Neural progenitor cell (in vitro differentiated cells): ENCODE measurements around the gene E2F3. TPM values are rescaled to one million over a fixed set of nuclear protein-coding genes. Genes with fewer than 3 reads are reported as not detected.

Experiments used
- DNase-seq: peaks from one replicate; pipeline ENCODE4 v3.0.0-alpha.2; 2016; ENCODE audit warnings: low spot score
- H2AFZ ChIP-seq: fragments of 200-600 bp; sonication (generic); replicated peaks from 2 replicates; pipeline ENCODE4 v1.6.1; 2016; ENCODE audit warnings: antibody characterized with exemption
- H3F3A ChIP-seq: fragments of 200-600 bp; sonication (generic); 2 replicates; pipeline ENCODE4 v1.6.1; 2016; ENCODE audit warnings: antibody characterized with exemption, low read depth
- H3K27ac ChIP-seq: fragments of 200-600 bp; sonication (generic); 2 replicates; pipeline ENCODE4 v1.5.1; 2016; ENCODE audit warnings: mild to moderate bottlenecking
- H3K27me3 ChIP-seq: fragments of 200-600 bp; sonication (generic); 2 replicates; pipeline ENCODE4 v1.6.1; 2016; ENCODE audit warnings: mild to moderate bottlenecking, moderate library complexity
- H3K36me3 ChIP-seq: fragments of 200-600 bp; sonication (generic); 2 replicates; pipeline ENCODE4 v1.5.1; 2016
- H3K4me1 ChIP-seq: fragments of 200-600 bp; sonication (generic); 2 replicates; pipeline ENCODE4 v1.6.1; 2016; ENCODE audit warnings: mixed run types
- H3K4me2 ChIP-seq: fragments of 200-600 bp; sonication (generic); 2 replicates; pipeline ENCODE4 v1.6.1; 2016
- H3K4me3 ChIP-seq: fragments of 200-600 bp; sonication (generic); 2 replicates; pipeline ENCODE4 v1.5.1; 2016
- H3K79me2 ChIP-seq: fragments of 200-600 bp; sonication (generic); 2 replicates; pipeline ENCODE4 v1.6.1; 2016; ENCODE audit warnings: low read depth
- H3K9ac ChIP-seq: fragments of 200-600 bp; sonication (generic); 2 replicates; pipeline ENCODE4 v1.6.1; 2016
- H3K9me3 ChIP-seq: fragments of 200-600 bp; sonication (generic); 2 replicates; pipeline ENCODE4 v1.5.1; 2016; ENCODE audit warnings: low read depth
- H4K20me1 ChIP-seq: fragments of 200-600 bp; sonication (generic); 2 replicates; pipeline ENCODE4 v1.6.1; 2016; ENCODE audit warnings: low read depth
- H3K27ac Mint-ChIP-seq: 3 replicates; pipeline ENCODE4 v1.8.0; 2021; ENCODE audit warnings: mixed read lengths
- H3K27me3 Mint-ChIP-seq: 2 replicates; pipeline ENCODE4 v1.8.0; 2022; ENCODE audit warnings: low read depth, mild to moderate bottlenecking, inconsistent platforms, moderate library complexity, mixed read lengths; ENCODE audit not compliant: insufficient read depth
- H3K36me3 Mint-ChIP-seq: 3 replicates; pipeline ENCODE4 v1.8.0; 2021; ENCODE audit warnings: mixed read lengths
- H3K4me1 Mint-ChIP-seq: 3 replicates; pipeline ENCODE4 v1.8.0; 2021; ENCODE audit warnings: mixed read lengths
- H3K4me3 Mint-ChIP-seq: 3 replicates; pipeline ENCODE4 v1.8.0; 2021; ENCODE audit warnings: mild to moderate bottlenecking, moderate library complexity, mixed read lengths
- H3K9me3 Mint-ChIP-seq: 3 replicates; pipeline ENCODE4 v1.8.0; 2020; ENCODE audit warnings: mixed read lengths
- EZH2 ChIP-seq: fragments of 200-600 bp; sonication (generic); IDR thresholded peaks from 2 replicates; pipeline ENCODE4 v1.6.1; 2017; ENCODE audit warnings: antibody characterized with exemption, mild to moderate bottlenecking, moderate library complexity
- EZH2phosphoT487 ChIP-seq: fragments of 200-600 bp; sonication (generic); IDR thresholded peaks from 2 replicates; pipeline ENCODE4 v1.6.1; 2017; ENCODE audit warnings: antibody characterized with exemption
- total RNA-seq: library from RNA; depleted of rRNA; stranded (reverse); fragments of >200 nt; gene quantifications from 2 replicates; pipeline ENCODE4 v1.2.3, GENCODE V29; 2015; ENCODE audit warnings: low replicate concordance
- TF ChIP-seq, protein P1 (sequence below): fragments of 200-600 bp; sonication (generic); IDR thresholded peaks from 2 replicates; pipeline ENCODE4 v1.5.1; 2017; ENCODE audit warnings: antibody characterized with exemption, mild to moderate bottlenecking

The E2F3 gene
- total RNA-seq, 1 donor from 2014 or later: 35.7 TPM

DNA sequence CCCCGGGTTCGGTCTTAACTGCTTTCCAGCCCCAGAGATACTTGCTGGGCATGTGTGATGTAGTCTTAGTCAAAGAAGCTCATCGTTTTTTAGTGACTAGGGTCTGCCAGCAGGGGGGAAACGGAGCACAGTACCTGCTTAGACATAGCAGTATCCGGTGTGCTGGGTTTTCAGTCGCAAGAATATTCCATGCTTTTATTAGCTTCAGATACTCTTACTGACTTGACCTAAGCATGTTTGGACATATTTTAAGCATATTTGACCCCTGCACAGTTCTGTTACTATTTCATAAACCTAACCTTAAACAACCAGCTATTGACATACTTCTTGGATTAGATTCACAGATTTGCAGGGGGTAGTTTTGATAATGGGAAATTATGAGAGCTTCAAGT lies 3.0 kb downstream of the E2F3 start:
- H3K36me3 ChIP-seq: no peaks in the 10 kb centered on the region
- no peaks in the 10 kb centered on the region for H3K9me3 ChIP-seq
- peaks cover 21% of the 10 kb centered on the region for H3K36me3 Mint-ChIP-seq
- peak overlapping the region; percentile 99 for H3K4me3 Mint-ChIP-seq
- no peaks in the 10 kb centered on the region for H3K4me1 ChIP-seq
- no peak overlapping the region for H2AFZ ChIP-seq
- peak overlapping the region; percentile 94 for H3K4me2 ChIP-seq
- H3K27ac ChIP-seq: no peak overlapping the region
- peak overlapping the region; percentile 90 for H3K4me3 ChIP-seq
- peak overlapping the region; percentile 19 for H3K27ac Mint-ChIP-seq
- peaks cover 79% of the 10 kb centered on the region for H3K79me2 ChIP-seq
- H3K9ac ChIP-seq: peak overlapping the region; percentile 97
- peaks cover 55% of the 10 kb centered on the region for H4K20me1 ChIP-seq
- H3K27me3 Mint-ChIP-seq: peaks cover 2% of the 10 kb centered on the region
- no peaks in the 10 kb centered on the region for H3K9me3 Mint-ChIP-seq
- H3K27me3 ChIP-seq: no peaks in the 10 kb centered on the region
- peaks cover 18% of the 10 kb centered on the region for H3K4me1 Mint-ChIP-seq
- TF ChIP-seq, protein P1, sequence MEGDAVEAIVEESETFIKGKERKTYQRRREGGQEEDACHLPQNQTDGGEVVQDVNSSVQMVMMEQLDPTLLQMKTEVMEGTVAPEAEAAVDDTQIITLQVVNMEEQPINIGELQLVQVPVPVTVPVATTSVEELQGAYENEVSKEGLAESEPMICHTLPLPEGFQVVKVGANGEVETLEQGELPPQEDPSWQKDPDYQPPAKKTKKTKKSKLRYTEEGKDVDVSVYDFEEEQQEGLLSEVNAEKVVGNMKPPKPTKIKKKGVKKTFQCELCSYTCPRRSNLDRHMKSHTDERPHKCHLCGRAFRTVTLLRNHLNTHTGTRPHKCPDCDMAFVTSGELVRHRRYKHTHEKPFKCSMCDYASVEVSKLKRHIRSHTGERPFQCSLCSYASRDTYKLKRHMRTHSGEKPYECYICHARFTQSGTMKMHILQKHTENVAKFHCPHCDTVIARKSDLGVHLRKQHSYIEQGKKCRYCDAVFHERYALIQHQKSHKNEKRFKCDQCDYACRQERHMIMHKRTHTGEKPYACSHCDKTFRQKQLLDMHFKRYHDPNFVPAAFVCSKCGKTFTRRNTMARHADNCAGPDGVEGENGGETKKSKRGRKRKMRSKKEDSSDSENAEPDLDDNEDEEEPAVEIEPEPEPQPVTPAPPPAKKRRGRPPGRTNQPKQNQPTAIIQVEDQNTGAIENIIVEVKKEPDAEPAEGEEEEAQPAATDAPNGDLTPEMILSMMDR: peak; percentile 50
- no peak for TF ChIP-seq EZH2
- H3F3A ChIP-seq: peaks cover 15% of the 10 kb centered on the region
- peak; percentile 74 for DNase-seq

DNA sequence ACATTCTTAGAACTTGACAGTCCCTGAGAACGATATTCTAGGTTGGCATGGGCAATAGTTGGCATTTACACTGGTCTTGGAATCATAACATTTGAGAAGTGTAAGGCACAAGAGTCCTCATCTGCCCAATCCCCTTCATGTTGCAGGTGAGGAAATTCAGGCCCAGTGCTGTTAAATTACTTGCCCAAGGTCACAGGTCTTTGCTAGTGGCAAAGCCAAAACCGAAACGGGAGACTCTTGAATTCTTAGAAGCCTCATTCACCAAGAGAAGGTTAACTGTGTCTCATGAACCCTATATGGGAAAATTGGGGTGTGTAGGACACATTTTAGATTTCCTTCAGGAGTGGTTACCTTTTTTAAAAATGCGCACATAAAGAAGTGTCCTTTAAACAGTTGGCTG lies 7.2 kb downstream of the E2F3 start:
- H4K20me1 ChIP-seq: peaks cover 97% of the 10 kb centered on the region
- TF ChIP-seq EZH2: no peak
- TF ChIP-seq, protein P1: no peak
- no peak for TF ChIP-seq EZH2phosphoT487
- no peaks in the 10 kb centered on the region for H3K9me3 ChIP-seq
- H3K79me2 ChIP-seq: peaks cover 100% of the 10 kb centered on the region
- no peak overlapping the region for H3K4me3 ChIP-seq
- Mint-ChIP-seq H3K9me3 (no peaks in the 10 kb centered on the region), H3K27me3 (no peaks in the 10 kb centered on the region), H3K27ac (no peak overlapping the region), H3K36me3 (peaks cover 47% of the 10 kb centered on the region), H3K4me1 (peaks cover 12% of the 10 kb centered on the region), H3K4me3 (no peak overlapping the region)
- peaks cover 4% of the 10 kb centered on the region for H3F3A ChIP-seq
- no peak for DNase-seq
- H3K9ac ChIP-seq: no peak overlapping the region
- no peak overlapping the region for H3K4me2 ChIP-seq
- no peaks in the 10 kb centered on the region for H3K36me3 ChIP-seq
- H3K27ac ChIP-seq: no peak overlapping the region
- H2AFZ ChIP-seq: no peak overlapping the region
- no peaks in the 10 kb centered on the region for H3K27me3 ChIP-seq
- H3K4me1 ChIP-seq: no peaks in the 10 kb centered on the region

DNA sequence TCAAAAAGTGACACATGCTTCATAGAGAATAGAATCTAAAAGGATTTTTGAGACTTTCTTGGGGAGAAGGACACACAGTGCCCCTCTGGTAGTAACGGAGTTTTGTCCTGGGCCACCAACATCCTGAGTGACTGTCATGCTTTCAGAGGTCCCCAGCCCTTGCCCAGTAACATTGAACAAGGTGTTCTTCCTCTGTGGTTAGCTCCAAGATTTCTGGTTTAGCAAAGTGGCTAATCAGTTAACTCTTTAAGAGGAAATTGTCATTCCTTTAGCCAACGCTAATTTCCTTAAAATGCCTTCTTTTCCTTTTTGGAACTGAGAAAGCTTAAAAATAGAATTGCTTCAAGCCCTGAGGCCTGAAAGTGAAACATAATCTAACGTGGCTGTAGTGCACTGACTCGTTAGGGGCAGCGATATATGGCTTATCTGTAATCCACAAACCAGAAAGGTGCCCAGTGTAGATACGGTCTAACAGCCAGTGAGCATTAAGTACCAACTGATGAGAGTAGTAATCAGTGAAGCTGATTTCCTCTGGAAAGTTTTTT lies 7.8 kb downstream of the E2F3 start:
- no peak overlapping the region for H3K9ac ChIP-seq
- H3K9me3 ChIP-seq: no peaks in the 10 kb centered on the region
- H3F3A ChIP-seq: no peaks in the 10 kb centered on the region
- DNase-seq: no peak
- no peak overlapping the region for H3K4me3 Mint-ChIP-seq
- H3K27ac ChIP-seq: no peak overlapping the region
- no peaks in the 10 kb centered on the region for H3K27me3 ChIP-seq
- no peaks in the 10 kb centered on the region for H3K27me3 Mint-ChIP-seq
- no peaks in the 10 kb centered on the region for H3K9me3 Mint-ChIP-seq
- peaks cover 100% of the 10 kb centered on the region for H3K79me2 ChIP-seq
- no peaks in the 10 kb centered on the region for H3K4me1 ChIP-seq
- peaks cover 50% of the 10 kb centered on the region for H3K36me3 Mint-ChIP-seq
- peaks cover 9% of the 10 kb centered on the region for H3K4me1 Mint-ChIP-seq
- H4K20me1 ChIP-seq: peaks cover 100% of the 10 kb centered on the region
- TF ChIP-seq EZH2phosphoT487 (no peak), EZH2 (no peak)
- TF ChIP-seq, protein P1: no peak
- H3K4me2 ChIP-seq: no peak overlapping the region
- no peak overlapping the region for H2AFZ ChIP-seq
- no peak overlapping the region for H3K4me3 ChIP-seq
- H3K27ac Mint-ChIP-seq: no peak overlapping the region
- H3K36me3 ChIP-seq: no peaks in the 10 kb centered on the region
